CMK (cell line): Measurements from ENCODE around the gene RIOK3.
"Not testable (repeated sequence)": the region's sequence is repeated elsewhere in the genome, so short reads cannot be mapped to it uniquely, and the experiment has no call there.

Source experiments
- DNase-seq: peaks from one replicate; pipeline ENCODE4 v3.0.0-alpha.2; 2010; ENCODE audit warnings: low read depth

Gene RIOK3

DNA sequence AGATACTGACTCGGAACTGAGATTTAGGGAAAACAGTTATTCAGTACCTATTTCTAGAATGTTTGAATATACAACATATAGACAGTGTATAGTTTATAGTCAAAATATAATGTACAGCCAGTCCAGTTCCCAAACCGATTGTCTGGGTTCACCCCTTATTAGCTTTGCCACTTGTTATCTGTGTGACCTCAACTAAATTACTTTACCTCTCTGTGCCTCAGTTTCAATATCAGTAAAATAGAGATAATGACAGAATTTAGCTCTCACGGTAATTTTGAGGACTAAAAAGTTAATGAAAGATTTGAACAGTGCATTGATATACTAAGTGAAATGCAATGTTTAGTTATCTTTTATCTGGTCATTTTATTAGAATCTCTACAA lies 750 bp upstream of the RIOK3 start:
- no peak for DNase-seq

- no peak for DNase-seq
Measured at GRCh38 chr18:23453680-23454058, 582 bp downstream of the RIOK3 start.

GRCh38 chr18:23456835-23457234 lies 3.7 kb downstream of the RIOK3 start:
- DNase-seq: no peak

- DNase-seq: no peak
Measured at GRCh38 chr18:23458830-23459529, 5.9 kb downstream of the RIOK3 start.

GRCh38 chr18:23459530-23459921 lies 6.4 kb downstream of the RIOK3 start:
- no peak for DNase-seq

GRCh38 chr18:23460285-23461273 lies 7.5 kb downstream of the RIOK3 start:
- no peak for DNase-seq

- no peak for DNase-seq
Measured at GRCh38 chr18:23462876-23463275, 9.8 kb downstream of the RIOK3 start.

DNA sequence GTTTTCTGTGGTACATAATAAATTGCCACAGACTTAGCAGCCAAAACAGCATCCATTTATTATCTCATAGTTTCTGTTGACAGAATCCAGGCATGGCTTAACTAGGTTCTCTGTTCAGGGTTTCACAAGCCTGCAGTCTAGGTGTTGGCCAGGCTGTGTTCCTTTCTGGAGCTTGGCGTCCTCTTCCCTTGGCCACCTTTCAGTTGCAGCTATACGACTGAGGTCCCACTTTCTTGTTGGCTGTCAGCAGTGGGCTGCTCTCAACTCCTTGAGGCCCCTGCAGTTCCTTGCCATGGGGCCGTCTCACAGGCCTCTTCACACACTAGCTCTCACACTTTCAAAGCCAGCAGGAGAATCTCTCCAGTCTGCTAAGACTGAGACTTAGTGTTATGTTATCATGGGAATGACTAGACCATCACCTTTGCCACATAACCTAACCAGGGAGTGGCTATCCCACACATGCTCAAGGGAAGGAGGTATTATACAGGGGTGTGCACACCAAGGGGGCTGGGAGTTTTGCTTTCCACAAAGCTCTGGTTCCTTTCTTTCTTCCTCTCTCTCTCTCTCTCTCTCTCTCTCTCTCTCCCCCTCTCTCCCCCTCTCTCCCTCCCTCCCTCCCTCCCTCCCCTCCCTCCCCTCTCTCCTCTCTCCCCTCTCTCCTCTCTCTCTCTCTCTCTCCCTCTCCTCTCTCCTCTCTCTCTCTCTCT lies 15.8 kb downstream of the RIOK3 start:
- no peak for DNase-seq

- no peak for DNase-seq
Measured at GRCh38 chr18:23470620-23471387, 17.7 kb downstream of the RIOK3 start.

GRCh38 chr18:23471486-23471885 lies 18.4 kb downstream of the RIOK3 start:
- no peak for DNase-seq

- no peak for DNase-seq
Measured at GRCh38 chr18:23479829-23480505, 26.9 kb downstream of the RIOK3 start.

- no peak for DNase-seq
Measured at GRCh38 chr18:23484561-23485182, 31.6 kb downstream of the RIOK3 start.

- no peak for DNase-seq
Measured at GRCh38 chr18:23485386-23485785, 32.3 kb downstream of the RIOK3 start.

- peak; percentile 32 for DNase-seq
Measured at GRCh38 chr18:23487738-23488570, 34.9 kb downstream of the RIOK3 start.

DNA sequence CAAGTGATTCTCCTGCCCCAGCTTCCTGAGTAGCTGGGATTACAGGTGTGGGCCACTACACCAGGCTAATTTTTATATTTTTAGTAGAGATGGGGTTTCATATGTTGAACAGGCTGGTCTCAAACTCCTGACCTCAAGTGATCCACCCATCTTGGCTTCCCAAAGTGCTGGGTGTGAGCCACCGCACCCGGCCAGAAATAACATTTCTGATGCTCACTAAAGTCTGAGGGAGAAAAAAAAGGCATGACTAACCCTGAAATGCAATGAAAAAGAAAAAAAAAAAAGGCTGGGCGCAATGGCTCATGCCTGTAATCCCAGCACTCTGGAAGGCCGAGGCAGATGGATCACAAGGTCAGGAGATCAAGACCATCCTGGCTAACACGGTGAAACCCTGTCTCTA lies 36.5 kb downstream of the RIOK3 start:
- DNase-seq: not testable (repeated sequence)

DNA sequence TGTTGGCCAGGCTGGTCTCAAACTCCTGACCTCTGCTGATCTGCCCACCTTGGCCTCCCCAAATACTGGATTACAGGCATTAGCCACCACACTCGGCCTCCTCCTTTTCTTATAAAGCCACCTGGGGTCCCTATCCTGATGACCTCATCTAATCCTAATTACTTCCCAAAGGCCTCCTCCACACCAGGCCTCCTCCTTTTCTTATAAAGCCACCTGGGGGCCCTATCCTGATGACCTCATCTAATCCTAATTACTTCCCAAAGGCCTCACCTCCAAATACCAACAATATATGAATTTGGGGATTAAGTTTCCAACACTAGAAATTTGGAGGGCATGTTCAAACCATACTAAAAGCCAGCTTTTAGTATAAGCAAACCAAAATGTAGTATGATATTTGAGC lies 40.6 kb downstream of the RIOK3 start:
- DNase-seq: no peak

DNA sequence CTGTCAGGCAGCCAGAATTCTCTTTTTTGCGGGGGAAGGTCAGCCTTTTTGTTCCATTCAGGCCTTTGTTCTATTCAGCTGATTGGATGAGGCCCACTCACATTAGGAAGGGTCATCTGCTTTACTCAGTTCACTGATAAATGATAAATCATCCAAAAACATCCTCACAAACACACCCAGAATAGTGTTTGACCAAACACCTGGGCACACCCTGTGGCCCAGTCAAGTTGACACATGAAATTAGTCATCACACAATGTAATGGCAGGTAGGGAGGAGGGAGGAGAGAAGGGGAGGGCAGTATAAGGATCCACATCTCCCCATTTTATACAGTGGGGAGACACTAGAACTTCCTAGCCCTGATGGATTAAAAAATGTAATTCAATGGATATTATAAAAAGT lies 41.9 kb downstream of the RIOK3 start:
- DNase-seq: no peak

- no peak for DNase-seq
Measured at GRCh38 chr18:23495723-23496440, 42.8 kb downstream of the RIOK3 start.

DNA sequence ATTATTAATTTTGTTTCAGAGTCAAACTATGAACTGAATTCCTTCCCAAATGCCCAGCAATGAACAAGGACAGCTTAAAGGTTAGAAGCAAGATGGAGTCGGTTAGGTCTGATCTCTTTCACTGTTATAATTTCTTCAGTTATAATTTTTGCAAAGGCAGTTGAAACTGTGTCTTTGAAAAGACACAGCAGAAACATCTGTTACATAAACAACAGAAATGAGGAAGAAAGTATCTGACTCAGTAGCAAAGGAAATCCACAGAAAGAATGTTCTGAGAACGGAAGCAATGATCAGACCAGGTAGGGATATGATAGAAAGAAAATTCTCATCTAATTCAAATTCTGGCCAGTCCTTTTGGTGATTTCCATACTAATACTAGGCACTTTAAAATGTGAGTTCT lies 45.0 kb downstream of the RIOK3 start:
- DNase-seq: no peak
